ENCODE measurements around the gene TMEM141.

The TMEM141 gene

GRCh38 chr9:136790640-136791515, at the start of gene TMEM141:
Gene TMEM141 (plus strand): TSS chr9:136791344. CDS start chr9:136791371, 27 bp downstream.
- peak; percentile 95 for DNase-seq (ENCODE audit: low read depth)
- TF ChIP-seq, protein P1, sequence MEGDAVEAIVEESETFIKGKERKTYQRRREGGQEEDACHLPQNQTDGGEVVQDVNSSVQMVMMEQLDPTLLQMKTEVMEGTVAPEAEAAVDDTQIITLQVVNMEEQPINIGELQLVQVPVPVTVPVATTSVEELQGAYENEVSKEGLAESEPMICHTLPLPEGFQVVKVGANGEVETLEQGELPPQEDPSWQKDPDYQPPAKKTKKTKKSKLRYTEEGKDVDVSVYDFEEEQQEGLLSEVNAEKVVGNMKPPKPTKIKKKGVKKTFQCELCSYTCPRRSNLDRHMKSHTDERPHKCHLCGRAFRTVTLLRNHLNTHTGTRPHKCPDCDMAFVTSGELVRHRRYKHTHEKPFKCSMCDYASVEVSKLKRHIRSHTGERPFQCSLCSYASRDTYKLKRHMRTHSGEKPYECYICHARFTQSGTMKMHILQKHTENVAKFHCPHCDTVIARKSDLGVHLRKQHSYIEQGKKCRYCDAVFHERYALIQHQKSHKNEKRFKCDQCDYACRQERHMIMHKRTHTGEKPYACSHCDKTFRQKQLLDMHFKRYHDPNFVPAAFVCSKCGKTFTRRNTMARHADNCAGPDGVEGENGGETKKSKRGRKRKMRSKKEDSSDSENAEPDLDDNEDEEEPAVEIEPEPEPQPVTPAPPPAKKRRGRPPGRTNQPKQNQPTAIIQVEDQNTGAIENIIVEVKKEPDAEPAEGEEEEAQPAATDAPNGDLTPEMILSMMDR (IDR thresholded peaks at IDR 0.05; ENCODE audit: control insufficient read depth, extremely low read depth, insufficient read depth), result no peak
- H3K4me3 ChIP-seq (ENCODE audit: low read depth, low read length), result peak within 1 kb of the TSS; percentile 78

- DNase-seq (ENCODE audit: low read depth), result no peak
- TF ChIP-seq, protein P1 (IDR thresholded peaks at IDR 0.05; ENCODE audit: control insufficient read depth, extremely low read depth, insufficient read depth), result no peak
- H3K4me3 ChIP-seq (ENCODE audit: low read depth, low read length), result no peak overlapping the region
Measured at GRCh38 chr9:136741883-136742571, 49.1 kb upstream of the TMEM141 start.

GRCh38 chr9:136742591-136743391, 48.4 kb upstream of the TMEM141 start, which contains the start of gene LCN10:
Gene LCN10 (minus strand): TSS chr9:136742940. CDS start chr9:136742903, 37 bp downstream.
- no peak within 1 kb of the TSS for H3K4me3 ChIP-seq (ENCODE audit: low read depth, low read length)
- no peak for DNase-seq (ENCODE audit: low read depth)
- TF ChIP-seq, protein P1 (IDR thresholded peaks at IDR 0.05; ENCODE audit: control insufficient read depth, extremely low read depth, insufficient read depth), result peak; percentile 20; the same call in 1 of the 2 replicates

GRCh38 chr9:136743639-136744211, 47.4 kb upstream of the TMEM141 start:
- no peak overlapping the region for H3K4me3 ChIP-seq (ENCODE audit: low read depth, low read length)
- no peak for DNase-seq (ENCODE audit: low read depth)
- TF ChIP-seq, protein P1 (IDR thresholded peaks at IDR 0.05; ENCODE audit: control insufficient read depth, extremely low read depth, insufficient read depth), result no peak

DNA sequence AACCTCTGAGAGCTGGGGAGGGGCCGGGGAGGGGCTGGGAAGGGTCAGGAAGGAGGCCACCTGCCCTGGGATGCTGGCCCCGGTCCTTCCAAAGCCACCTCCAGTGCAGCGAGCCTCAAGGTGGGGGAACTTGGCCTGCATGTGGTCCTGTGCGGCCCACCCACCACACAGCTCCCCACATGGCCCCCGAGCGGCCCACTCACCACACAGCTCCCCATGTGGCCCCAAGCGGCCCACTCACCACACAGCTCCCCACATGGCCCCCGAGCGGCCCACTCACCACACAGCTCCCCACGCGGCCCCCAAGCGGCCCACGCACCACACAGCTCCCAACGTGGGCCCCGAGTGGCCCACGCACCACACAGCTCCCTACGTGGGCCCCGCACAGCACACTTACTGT, 46.4 kb upstream of the TMEM141 start:
- TF ChIP-seq, protein P1 (IDR thresholded peaks at IDR 0.05; ENCODE audit: control insufficient read depth, extremely low read depth, insufficient read depth), result no peak
- no peak overlapping the region for H3K4me3 ChIP-seq (ENCODE audit: low read depth, low read length)
- no peak for DNase-seq (ENCODE audit: low read depth)
